H1 (cell line): Measurements from ENCODE around the gene FBLN5. TPM values are rescaled to one million over a fixed set of nuclear protein-coding genes. Genes with fewer than 3 reads are reported as not detected.

Experiments used
- CTCF ChIA-PET: fragments of 300-600 bp; sonication (Branson Sonifier 250); formaldehyde crosslinking; loops from one replicate; lab custom pipeline; 2021; ENCODE audit not compliant: partially characterized antibody; lab: Charles Lee
- POLR2A ChIA-PET: fragments of 300-600 bp; sonication (Branson Sonifier 250); formaldehyde crosslinking; loops from one replicate; lab custom pipeline; 2021; ENCODE audit warnings: inconsistent platforms; ENCODE audit not compliant: partially characterized antibody; lab: Charles Lee
- DNase-seq, 2 experiments: peaks; one replicate each; pipeline versions ENCODE4 v3.0.0 to v3.0.0-alpha.2; 2010 to 2022; ENCODE audit warnings: low spot score in 2 of 2, low read depth in 1 of 2, mixed read lengths in 1 of 2
- FAIRE-seq: peaks from 2 replicates; lab custom pipeline; 2011; peaks lifted over from hg19 to GRCh38; lab: Jason Lieb, UNC
- H2AFZ ChIP-seq: 2 replicates; pipeline ENCODE4 v1.8.1; 2012; ENCODE audit warnings: low read length, inconsistent platforms
- H2AK5ac ChIP-seq: 2 replicates; pipeline ENCODE4 v1.6.1; 2013; ENCODE audit warnings: low read depth, low read length
- H2BK120ac ChIP-seq: replicated peaks from 2 replicates; pipeline ENCODE3; 2013; ENCODE audit warnings: low read depth, low read length, inconsistent platforms
- H2BK12ac ChIP-seq: 2 replicates; pipeline ENCODE4 v1.6.1; 2013; ENCODE audit warnings: low read depth, low read length
- H2BK15ac ChIP-seq: 2 replicates; pipeline ENCODE4 v1.6.1; 2013; ENCODE audit warnings: low read length
- H2BK20ac ChIP-seq: 2 replicates; pipeline ENCODE4 v1.6.1; 2013; ENCODE audit warnings: low read length
- H2BK5ac ChIP-seq: 2 replicates; pipeline ENCODE4 v1.6.1; 2013; ENCODE audit warnings: low read depth, low read length
- H3K14ac ChIP-seq: 2 replicates; pipeline ENCODE4 v1.6.1; 2013; ENCODE audit warnings: inconsistent platforms; ENCODE audit not compliant: insufficient read length
- H3K18ac ChIP-seq: 2 replicates; pipeline ENCODE4 v1.6.1; 2013; ENCODE audit warnings: low read length; ENCODE audit errors: extremely low read depth
- H3K23ac ChIP-seq: 2 replicates; pipeline ENCODE4 v1.6.1; 2013; ENCODE audit warnings: inconsistent platforms; ENCODE audit not compliant: insufficient read length
- H3K23me2 ChIP-seq: 2 replicates; pipeline ENCODE4 v1.6.1; 2013; ENCODE audit warnings: low read depth, low read length
- H3K27ac ChIP-seq: 2 replicates; pipeline ENCODE4 v1.6.1; 2011; ENCODE audit warnings: low read depth, low read length, inconsistent platforms
- H3K27me3 ChIP-seq, 4 experiments: replicated peaks in 1 of 4; 1 replicate in 1 of 4; 2 replicates in 3 of 4; pipeline versions ENCODE4 v1.6.1 to v1.8.1; 2011 to 2013; ENCODE audit warnings: low read length in 3 of 4, mild to moderate bottlenecking in 3 of 4, inconsistent platforms in 2 of 4, mixed read lengths in 2 of 4, moderate library complexity in 1 of 4; ENCODE audit not compliant: control insufficient read depth in 3 of 4, insufficient read depth in 3 of 4; ENCODE audit errors: extremely low read depth in 1 of 4
- H3K36me3 ChIP-seq, 4 experiments: 2 replicates each; pipeline versions ENCODE4 v1.6.1 to v1.8.1; 2011 to 2013; ENCODE audit warnings: mild to moderate bottlenecking in 4 of 4, low read length in 3 of 4, moderate library complexity in 2 of 4, control low read depth in 1 of 4, inconsistent platforms in 1 of 4; ENCODE audit not compliant: insufficient read depth in 4 of 4, control insufficient read depth in 2 of 4
- H3K4ac ChIP-seq: replicated peaks from 2 replicates; pipeline ENCODE3; 2013; ENCODE audit warnings: low read length, low read depth, mixed read lengths, inconsistent platforms; ENCODE audit not compliant: insufficient read length
- H3K4me1 ChIP-seq, 4 experiments: replicated peaks in 1 of 4; 1 replicate in 1 of 4; 2 replicates in 3 of 4; pipeline versions ENCODE4 v1.6.1 to v1.8.1; 2011 to 2013; ENCODE audit warnings: low read length in 3 of 4, inconsistent platforms in 2 of 4, mixed read lengths in 1 of 4; ENCODE audit not compliant: insufficient read depth in 4 of 4, control insufficient read depth in 3 of 4
- H3K4me2 ChIP-seq, 2 experiments: 2 replicates each; pipeline versions ENCODE4 v1.6.1 to v1.8.1; 2011 to 2013; ENCODE audit warnings: low read depth in 2 of 2, low read length in 2 of 2, control low read depth in 1 of 2, inconsistent platforms in 1 of 2, mild to moderate bottlenecking in 1 of 2; ENCODE audit not compliant: insufficient read depth in 1 of 2
- H3K4me3 ChIP-seq, 4 experiments: fragments of 200-600, 300-600 bp in 1 of 4; sonication (generic), shearing (Covaris generic), sonication (Bioruptor Twin) in 1 of 4; 2 replicates each; pipeline versions ENCODE4 v1.5.1 to v1.8.1; 2011 to 2016; ENCODE audit warnings: low read length in 4 of 4, low read depth in 3 of 4, control low read depth in 2 of 4, inconsistent platforms in 2 of 4, mild to moderate bottlenecking in 2 of 4, mixed read lengths in 1 of 4, moderate library complexity in 1 of 4; ENCODE audit not compliant: insufficient read depth in 2 of 4; ENCODE audit errors: extremely low read depth in 1 of 4
- H3K56ac ChIP-seq: replicated peaks from 2 replicates; pipeline ENCODE3; 2013; ENCODE audit warnings: low read depth, mild to moderate bottlenecking, mixed read lengths, low read length, inconsistent platforms; ENCODE audit not compliant: insufficient read length
- H3K79me1 ChIP-seq: 2 replicates; pipeline ENCODE4 v1.6.1; 2013; ENCODE audit warnings: low read depth, low read length, control low read depth
- H3K79me2 ChIP-seq, 2 experiments: 2 replicates each; pipeline versions ENCODE4 v1.6.1 to v1.8.1; 2012 to 2013; ENCODE audit warnings: low read length in 2 of 2, mild to moderate bottlenecking in 2 of 2, inconsistent platforms in 1 of 2; ENCODE audit not compliant: insufficient read depth in 2 of 2, control insufficient read depth in 1 of 2
- H3K9ac ChIP-seq, 4 experiments: replicated peaks in 1 of 4; 1 replicate in 1 of 4; 2 replicates in 3 of 4; pipeline versions ENCODE4 v1.6.1 to v1.8.1; 2011 to 2013; ENCODE audit warnings: low read depth in 3 of 4, low read length in 3 of 4, control low read depth in 2 of 4, mild to moderate bottlenecking in 2 of 4, moderate library complexity in 2 of 4, inconsistent platforms in 1 of 4; ENCODE audit errors: extremely low read depth in 1 of 4
- H3K9me3 ChIP-seq, 2 experiments: 2 replicates each; pipeline versions ENCODE4 v1.6.1 to v1.8.1; 2012 to 2013; ENCODE audit warnings: mild to moderate bottlenecking in 2 of 2, moderate library complexity in 2 of 2, control low read depth in 1 of 2, inconsistent platforms in 1 of 2, low read depth in 1 of 2, low read length in 1 of 2, mixed read lengths in 1 of 2; ENCODE audit not compliant: insufficient read depth in 2 of 2
- H4K20me1 ChIP-seq, 2 experiments: replicated peaks in 1 of 2; 2 replicates each; pipeline versions ENCODE3 to v1.8.1; 2011 to 2013; ENCODE audit warnings: inconsistent platforms in 2 of 2, low read length in 2 of 2, mild to moderate bottlenecking in 1 of 2; ENCODE audit not compliant: insufficient read depth in 2 of 2, control insufficient read depth in 1 of 2
- H4K5ac ChIP-seq: 2 replicates; pipeline ENCODE4 v1.6.1; 2013; ENCODE audit warnings: low read length, low read depth, mixed read lengths, inconsistent platforms; ENCODE audit not compliant: insufficient read length
- H4K8ac ChIP-seq: 2 replicates; pipeline ENCODE4 v1.8.0; 2013; ENCODE audit warnings: mild to moderate bottlenecking, moderate library complexity, low read length, inconsistent platforms; ENCODE audit not compliant: insufficient read depth; ENCODE audit errors: extremely low read depth
- H4K91ac ChIP-seq: replicated peaks from 2 replicates; pipeline ENCODE3; 2013; ENCODE audit warnings: low read length, mixed read lengths, inconsistent platforms; ENCODE audit not compliant: insufficient read length
- HDAC2 ChIP-seq, 2 experiments: fragments of 300-600 bp in 1 of 2; sonication (generic) in 1 of 2; IDR thresholded peaks; 2 replicates each; pipeline ENCODE4 v1.6.1; 2011 to 2012; ENCODE audit warnings: low read depth in 2 of 2, low read length in 2 of 2, mild to moderate bottlenecking in 2 of 2, moderate library complexity in 2 of 2, borderline replicate concordance in 1 of 2, inconsistent platforms in 1 of 2
- HDAC6 ChIP-seq: IDR thresholded peaks from one replicate; pipeline ENCODE4 v1.7.1; 2012; ENCODE audit warnings: low read depth, mild to moderate bottlenecking, inconsistent platforms, low read length, moderate library complexity
- MAX ChIP-seq: IDR thresholded peaks from 2 replicates; pipeline ENCODE4 v1.6.1; 2012; ENCODE audit warnings: inconsistent platforms
- SIX5 ChIP-seq: IDR thresholded peaks from 2 replicates; pipeline ENCODE4 v1.6.1; 2011; ENCODE audit warnings: mild to moderate bottlenecking, low read depth, low read length
- TBP ChIP-seq: IDR thresholded peaks from 2 replicates; pipeline ENCODE4 v1.6.1; 2011; ENCODE audit warnings: low read depth, low read length, improper control_type of control experiment
- ZNF274 ChIP-seq: IDR thresholded peaks from 2 replicates; pipeline ENCODE4 v1.7.0; 2012; ENCODE audit warnings: low read length, borderline replicate concordance; ENCODE audit errors: extremely low read depth
- WGBS, 2 experiments: shearing (Covaris generic) in 1 of 2; methylation state at CpG; one replicate each; pipeline versions ENCODE4 v1.1.6 to v1.1.7; 2013 to 2015; ENCODE audit warnings: low lambda C conversion rate in 2 of 2, mixed read lengths in 2 of 2, inconsistent platforms in 1 of 2, low coverage in 1 of 2, missing lambda C conversion rate in 1 of 2; ENCODE audit not compliant: insufficient replicate concordance in 2 of 2, insufficient coverage in 1 of 2, insufficient read length in 1 of 2; ENCODE audit errors: extremely low coverage in 1 of 2, missing lambda C conversion rate in 1 of 2; 5-methylcytosine and 5-hydroxymethylcytosine counted together
- polyA plus RNA-seq, 7 experiments: library from polyadenylated mRNA; depleted of rRNA in 3 of 7; stranded (reverse) in 5 of 7; unstranded in 2 of 7; fragments of >200 nt in 5 of 7; fragments of 200-250 nt in 2 of 7; gene quantifications; 1 replicate in 5 of 7; 2 replicates in 1 of 7; 4 replicates in 1 of 7; pipeline versions ENCODE4 v1.2.1 to v1.2.3, GENCODE V29; 2011 to 2013; ENCODE audit warnings: missing spikeins in 2 of 7, mixed read lengths in 2 of 7
- total RNA-seq: library from RNA; stranded (reverse); fragmentation: NEBNext Ultra II Directional; extraction: Animal tissue kit (Norgen Biotek cat#: 25700); gene quantifications from 2 replicates; pipeline ENCODE4 v1.2.1, GENCODE V29; 2021

Gene FBLN5
- total and polyA plus RNA-seq, 2 of the 8 experiments (the other 6 are each of a cell fraction or from before 2014, with no cell fraction given): 0.88 to 3.5 TPM

GRCh38 chr14:91968280-91968679 lies 20.8 kb upstream of the FBLN5 start:
- Histone ChIP-seq H3K27me3 (no peaks in the 10 kb centered on the region), H4K5ac (no peak overlapping the region), H4K8ac (no peak overlapping the region), H4K91ac (no peak overlapping the region), H3K56ac (no peak overlapping the region), H3K9me3 (no peaks in the 10 kb centered on the region), H2BK12ac (no peak overlapping the region), H3K79me1 (no peaks in the 10 kb centered on the region), H4K20me1 (no peaks in the 10 kb centered on the region), H3K4me2 (no peak overlapping the region), H3K4me3 (no peak overlapping the region), H2BK20ac (no peak overlapping the region), H2BK120ac (no peak overlapping the region), H3K18ac (no peak overlapping the region), H3K23me2 (no peaks in the 10 kb centered on the region), H2BK15ac (no peak overlapping the region), H3K27ac (no peak overlapping the region), H2BK5ac (no peak overlapping the region), H3K36me3 (peaks cover 2 to 31% (median 7%) of the 10 kb centered on the region in 4 experiments; a peak in 6 of 8 replicates), H2AK5ac (no peak overlapping the region), H3K4ac (no peak overlapping the region), H2AFZ (no peak overlapping the region), H3K9ac (no peak overlapping the region), H3K4me1 (peaks cover 0 to 2% (median 0%) of the 10 kb centered on the region in 4 experiments; a peak in 2 of 7 replicates), H3K79me2 (no peaks in the 10 kb centered on the region), H3K14ac (no peak overlapping the region), H3K23ac (no peak overlapping the region)
- DNase-seq (no peak), FAIRE-seq (no peak)
- TF ChIP-seq MAX (no peak), HDAC2 (IDR thresholded peaks at IDR 0.05; ENCODE audit: borderline replicate concordance in 1 of 2, low read depth in 2 of 2, low read length in 2 of 2) (no peak), ZNF274 (no peak), SIX5 (no peak), HDAC6 (no peak), TBP (no peak)
- ChIA-PET CTCF (no interaction called here), POLR2A (no interaction called here)
- whole genome bisulfite sequencing, 2 experiments: 88% methylated on average over 6 of the region's 6 CpGs; no CpG with 5 or more reads in 1 of the 2 experiments
